ENCODE measurements around the gene TSHZ3.

TSHZ3 gene

GRCh38 chr19:31313291-31314030 is 35.8 kb downstream of the TSHZ3 start:
- DNase-seq (ENCODE audit: low read depth, low spot score) = no peak

GRCh38 chr19:31312677-31313244 is 36.5 kb downstream of the TSHZ3 start:
- no peak for DNase-seq (ENCODE audit: low read depth, low spot score)

DNA sequence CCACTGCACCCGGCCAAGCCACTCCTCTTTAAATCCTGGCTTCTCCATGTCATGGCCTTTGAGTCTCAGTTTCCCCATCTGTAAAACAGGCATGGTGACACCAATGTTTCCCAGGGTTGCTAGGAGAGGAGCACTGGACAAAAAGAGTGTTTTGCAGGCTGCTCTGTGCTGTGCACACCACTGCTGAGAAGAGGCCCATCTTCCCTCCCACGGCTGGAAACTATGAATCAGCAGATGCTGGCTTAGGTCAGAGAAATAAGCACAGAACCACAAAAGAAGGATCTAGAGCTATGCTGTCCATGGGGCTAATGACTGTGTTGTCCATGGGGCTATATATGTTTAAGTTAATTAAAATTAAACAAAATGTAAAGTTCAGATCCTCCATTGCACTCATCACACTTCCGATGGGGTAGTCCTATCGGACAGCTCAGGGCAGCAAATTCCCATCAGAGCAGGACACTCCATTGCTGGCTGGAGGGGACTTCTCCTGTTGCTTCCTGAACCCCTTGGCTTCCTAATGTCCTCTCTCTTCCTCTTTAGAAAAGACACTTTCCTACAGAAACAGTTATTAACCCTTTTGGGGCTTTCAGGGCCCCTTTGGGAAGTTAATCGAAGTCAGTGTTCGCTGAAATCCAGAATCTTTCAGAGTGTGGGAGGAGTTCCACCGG is 37.1 kb downstream of the TSHZ3 start:
- no peak for DNase-seq (ENCODE audit: low read depth, low spot score)

DNA sequence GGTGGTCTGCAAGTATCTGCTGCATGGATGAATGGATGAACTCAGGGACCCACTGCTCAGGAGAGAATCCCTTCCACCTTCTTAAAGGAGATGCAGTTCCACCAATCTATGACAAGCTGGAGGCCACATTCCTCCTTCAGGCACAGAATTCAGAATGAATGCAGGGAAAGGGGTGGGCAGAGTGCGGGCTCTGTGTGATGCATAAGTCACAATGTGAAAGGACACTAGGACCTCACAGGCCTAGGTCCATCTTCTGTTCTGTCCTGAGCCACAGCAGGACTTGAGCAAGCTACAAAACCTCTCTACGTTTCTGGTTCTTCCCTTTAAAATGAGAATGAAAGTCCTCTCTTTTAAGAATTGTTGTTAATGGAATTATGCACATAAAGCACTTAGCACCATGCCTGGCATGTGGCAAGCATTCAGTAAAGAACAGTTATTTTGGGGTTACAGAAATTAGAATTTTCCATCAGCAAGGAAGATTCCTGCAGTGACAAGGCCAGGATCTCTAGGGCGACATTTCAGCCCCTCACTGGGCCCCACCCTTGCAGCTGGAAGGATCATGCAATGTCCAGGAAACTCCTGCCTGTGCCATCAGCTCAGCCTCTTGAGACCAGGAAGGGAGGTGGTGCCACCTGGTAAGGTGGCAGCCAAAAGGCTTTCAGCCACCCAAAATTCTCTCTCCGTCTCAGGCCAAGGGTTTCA is 38.7 kb downstream of the TSHZ3 start:
- no peak for DNase-seq (ENCODE audit: low read depth, low spot score)

GRCh38 chr19:31308781-31309180 is 40.5 kb downstream of the TSHZ3 start:
- no peak for DNase-seq (ENCODE audit: low read depth, low spot score)

GRCh38 chr19:31307071-31307669 is 42.1 kb downstream of the TSHZ3 start:
- DNase-seq (ENCODE audit: low read depth, low spot score) = no peak

GRCh38 chr19:31306006-31306753 is 43.1 kb downstream of the TSHZ3 start:
- DNase-seq (ENCODE audit: low read depth, low spot score) = no peak

GRCh38 chr19:31304831-31305312 is 44.4 kb downstream of the TSHZ3 start:
- DNase-seq (ENCODE audit: low read depth, low spot score) = no peak

- DNase-seq (ENCODE audit: low read depth, low spot score) = no peak
Measured at GRCh38 chr19:31303262-31303815, 45.9 kb downstream of the TSHZ3 start.

GRCh38 chr19:31301306-31301980 is 47.8 kb downstream of the TSHZ3 start:
- no peak for DNase-seq (ENCODE audit: low read depth, low spot score)

- DNase-seq (ENCODE audit: low read depth, low spot score) = no peak
Measured at GRCh38 chr19:31300422-31300821, 48.8 kb downstream of the TSHZ3 start.

GRCh38 chr19:31299665-31300064 is 49.6 kb downstream of the TSHZ3 start:
- DNase-seq (ENCODE audit: low read depth, low spot score) = no peak

DNA sequence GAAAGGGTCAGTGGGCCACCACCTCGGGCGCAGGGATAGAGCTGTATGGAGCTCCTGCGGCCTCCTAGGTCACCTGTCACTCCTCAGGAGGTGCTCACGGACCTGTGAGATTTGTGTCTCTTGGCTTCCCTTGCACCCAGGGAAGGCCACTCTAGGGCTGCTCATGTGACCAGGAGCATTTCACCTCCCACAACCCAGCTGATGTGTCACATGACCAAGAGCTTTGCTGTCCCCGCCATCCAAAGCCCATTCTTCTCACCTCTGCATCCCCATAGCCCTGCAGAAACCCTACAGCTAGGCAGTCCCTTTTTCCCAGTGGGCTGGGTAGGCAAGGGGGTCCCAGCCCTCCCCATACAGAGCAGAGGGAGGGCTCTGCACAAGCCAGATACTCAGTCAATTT is 51.2 kb downstream of the TSHZ3 start:
- no peak for DNase-seq (ENCODE audit: low read depth, low spot score)

- DNase-seq (ENCODE audit: low read depth, low spot score) = no peak
Measured at GRCh38 chr19:31296741-31297390, 52.4 kb downstream of the TSHZ3 start.

DNA sequence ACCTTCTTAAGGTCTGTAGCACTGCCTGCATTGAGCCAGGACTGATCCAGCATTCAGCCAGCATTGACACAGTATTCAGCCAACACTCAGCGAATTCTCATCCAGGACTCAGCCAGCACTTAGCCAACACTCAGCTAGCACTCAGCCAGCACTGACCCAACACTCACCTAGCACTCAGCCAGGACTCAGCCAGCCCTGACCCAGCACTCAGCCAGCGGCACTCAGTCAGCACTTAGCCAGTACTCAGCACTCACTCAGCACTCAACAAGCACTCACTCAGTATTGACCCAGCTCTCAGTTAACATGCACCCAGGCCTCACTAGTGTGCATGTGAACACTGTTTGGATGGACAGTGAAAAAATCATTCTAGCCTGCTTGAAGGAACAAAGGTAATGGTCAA is 55.0 kb downstream of the TSHZ3 start:
- no peak for DNase-seq (ENCODE audit: low read depth, low spot score)

DNA sequence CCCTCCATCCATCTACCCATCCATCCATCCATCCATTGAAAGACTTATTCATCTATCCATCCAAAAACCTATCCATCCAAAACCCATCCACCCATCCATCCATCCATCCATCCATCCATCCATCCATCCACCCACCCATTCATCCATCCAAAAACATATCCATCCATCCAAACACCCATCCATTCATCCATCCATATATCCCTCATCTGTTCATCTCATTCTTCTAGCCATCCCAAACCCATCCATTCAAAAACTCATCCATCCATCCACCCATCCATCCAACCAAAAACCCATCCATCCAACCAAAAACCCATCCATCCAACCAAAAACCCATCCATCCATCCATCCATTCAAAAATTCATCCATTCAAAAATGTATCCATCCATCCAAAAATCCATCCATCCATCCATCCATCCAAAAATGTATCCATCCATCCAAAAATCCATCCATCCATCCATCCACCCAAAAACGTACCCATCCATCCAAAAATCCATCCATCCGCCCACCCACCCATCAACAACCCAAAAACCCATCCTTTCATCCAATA is 56.5 kb downstream of the TSHZ3 start:
- no peak for DNase-seq (ENCODE audit: low read depth, low spot score)

DNA sequence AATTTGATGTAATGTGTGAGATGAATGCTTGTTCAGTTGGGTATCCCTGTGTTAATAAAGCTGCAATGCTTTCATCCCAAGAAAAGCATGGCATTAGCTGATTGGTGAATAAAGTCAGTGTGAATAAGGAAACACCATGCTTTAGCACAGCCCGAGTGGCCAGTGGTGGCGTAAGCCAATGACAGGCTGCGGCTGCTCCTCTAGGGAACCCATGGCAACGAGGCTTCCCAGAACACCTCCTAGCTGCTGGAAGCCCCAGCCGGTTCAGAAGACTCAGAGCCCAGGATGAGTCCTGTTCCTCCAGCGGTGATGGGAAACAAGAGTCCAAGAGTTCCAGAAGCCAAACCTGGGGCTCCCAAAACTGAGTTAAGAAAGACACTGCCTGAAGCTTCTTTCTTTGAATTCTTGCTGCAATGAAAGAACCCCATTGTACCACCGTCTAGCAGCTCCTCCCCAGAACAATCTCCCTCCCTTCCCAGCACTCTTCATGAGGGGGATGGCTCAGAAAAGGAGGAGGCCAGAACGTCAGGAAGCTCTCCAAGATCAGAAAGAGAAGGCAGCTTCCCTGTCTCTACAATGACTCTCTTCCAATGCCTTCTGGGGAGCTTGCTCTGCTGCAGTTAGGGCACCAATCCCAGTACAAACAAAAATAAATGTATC is 58.2 kb downstream of the TSHZ3 start:
- no peak for DNase-seq (ENCODE audit: low read depth, low spot score)

DNA sequence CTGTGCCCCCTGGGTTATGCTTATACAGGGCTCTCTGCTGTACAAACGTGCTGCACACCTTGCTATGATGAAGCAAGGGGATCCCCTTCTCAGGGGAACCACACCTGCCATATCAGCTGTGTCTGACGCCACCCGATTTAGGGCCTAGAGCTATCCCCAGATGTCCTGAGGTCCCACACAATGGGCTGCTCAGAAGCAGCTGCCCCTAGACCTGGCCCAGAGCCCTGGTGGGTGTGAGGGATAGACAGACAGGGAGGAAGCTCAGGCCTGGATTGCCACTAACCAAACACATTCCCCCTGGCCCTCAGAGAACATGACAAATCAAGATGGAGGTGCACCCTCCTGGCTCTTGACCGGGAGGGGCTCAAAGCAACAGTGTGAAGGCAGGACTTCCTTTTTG is 59.3 kb downstream of the TSHZ3 start:
- no peak for DNase-seq (ENCODE audit: low read depth, low spot score)

GRCh38 chr19:31289381-31289880 is 59.8 kb downstream of the TSHZ3 start:
- DNase-seq (ENCODE audit: low read depth, low spot score) = no peak
